Measurements from ENCODE around the gene MKRN2. TPM values are rescaled to one million over a fixed set of nuclear protein-coding genes. Genes with fewer than 3 reads are reported as not detected.

Gene MKRN2
- total and polyA plus RNA-seq, 2 of the 8 experiments (the other 6 are each of a cell fraction or from before 2014, with no cell fraction given) = 15.3 to 17.6 TPM

DNA sequence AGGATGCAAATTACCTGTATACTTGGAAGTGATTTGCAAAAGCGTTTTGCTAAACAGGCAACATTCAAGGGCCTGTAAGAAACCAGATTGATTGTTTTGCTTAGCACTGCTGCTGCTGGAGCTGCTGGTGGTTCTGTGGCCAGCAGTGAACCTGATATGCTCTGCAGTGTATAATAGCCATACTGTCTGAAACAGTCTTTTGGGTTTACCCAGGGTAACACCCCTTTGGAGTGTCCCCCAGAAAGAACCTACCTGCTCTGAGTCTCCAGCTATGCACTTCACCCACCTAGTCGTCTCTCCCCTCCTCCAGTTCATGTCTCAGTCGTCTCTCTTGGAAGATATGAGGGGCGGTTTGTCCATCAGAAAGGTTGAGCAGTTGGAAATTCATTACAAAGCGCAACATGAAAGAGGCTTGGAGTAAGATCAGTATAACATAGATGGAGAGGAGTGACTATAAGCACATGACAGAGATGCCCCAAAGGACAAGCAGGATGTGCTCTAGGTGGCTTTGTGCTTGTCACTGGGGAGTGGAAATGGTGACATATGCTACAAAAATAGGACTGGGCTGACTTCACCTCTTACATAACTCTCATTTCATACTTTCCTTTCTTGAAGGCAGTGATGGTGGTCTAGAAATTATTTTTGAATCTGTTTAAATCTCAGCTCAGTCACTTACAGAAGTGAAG, 3.8 kb downstream of the MKRN2 start:
- H3K9me3 ChIP-seq (ENCODE audit: insufficient read depth in 2 of 2, low read depth in 1 of 2, low read length in 1 of 2) = no peaks in the 10 kb centered on the region
- no peak overlapping the region for H2BK120ac ChIP-seq (replicated peaks; ENCODE audit: low read depth, low read length)
- H2AFZ ChIP-seq (ENCODE audit: low read length) = no peak overlapping the region
- 0 out of 4 replicates have a peak overlapping the region, but pooled peaks of 1 of the 2 experiments have one; percentile 13 for H3K4me2 ChIP-seq (ENCODE audit: insufficient read depth in 1 of 2, low read depth in 2 of 2, low read length in 2 of 2)
- H3K79me2 ChIP-seq (ENCODE audit: control insufficient read depth in 1 of 2, insufficient read depth in 2 of 2, low read length in 2 of 2) = peaks cover 21 to 82% of the 10 kb centered on the region in 2 experiments
- no peak overlapping the region for H2BK20ac ChIP-seq (ENCODE audit: low read length)
- H2BK12ac ChIP-seq (ENCODE audit: low read depth, low read length) = no peak overlapping the region
- no peak overlapping the region; a peak in 1 of 7 replicates for H3K9ac ChIP-seq (replicated peaks in 1 of 4; ENCODE audit: extremely low read depth in 1 of 4, low read depth in 3 of 4, low read length in 3 of 4)
- no peak overlapping the region for H3K23ac ChIP-seq (ENCODE audit: insufficient read length)
- CTCF ChIA-PET (ENCODE audit: partially characterized antibody) = interaction anchor here (1.3 to 2.1 kb wide), 2 partner anchors 17 to 18 kb away, joined by 4 to 8 read pairs; no protein-coding TSS in a partner anchor
- no peak overlapping the region for H2BK15ac ChIP-seq (ENCODE audit: low read length)
- H2AK5ac ChIP-seq (ENCODE audit: low read depth, low read length) = no peak overlapping the region
- no peak overlapping the region for H3K4ac ChIP-seq (replicated peaks; ENCODE audit: insufficient read length, low read depth, low read length)
- no peak overlapping the region for H4K91ac ChIP-seq (replicated peaks; ENCODE audit: insufficient read length, low read length)
- no peak overlapping the region for H4K8ac ChIP-seq (ENCODE audit: extremely low read depth, insufficient read depth, low read length)
- no peak overlapping the region for H3K18ac ChIP-seq (ENCODE audit: extremely low read depth, low read length)
- no peak overlapping the region for H3K56ac ChIP-seq (replicated peaks; ENCODE audit: insufficient read length, low read depth, low read length)
- no peak overlapping the region for H3K27ac ChIP-seq (ENCODE audit: low read depth, low read length)
- 93% methylated on average over 5 of the region's 5 CpGs; no CpG with 5 or more reads in 1 of the 2 experiments for whole genome bisulfite sequencing, 2 experiments (ENCODE audit: extremely low coverage in 1 of 2, insufficient coverage in 1 of 2, insufficient read length in 1 of 2, insufficient replicate concordance in 2 of 2, low coverage in 1 of 2, low lambda C conversion rate in 2 of 2, missing lambda C conversion rate in 1 of 2)
- no peak overlapping the region for H2BK5ac ChIP-seq (ENCODE audit: low read depth, low read length)
- H4K20me1 ChIP-seq (replicated peaks in 1 of 2; ENCODE audit: control insufficient read depth in 1 of 2, insufficient read depth in 2 of 2, low read length in 2 of 2) = peaks cover 4 to 32% of the 10 kb centered on the region in 2 experiments
- DNase-seq (ENCODE audit: low read depth in 1 of 2, low spot score in 2 of 2) = no peak
- H3K14ac ChIP-seq (ENCODE audit: insufficient read length) = no peak overlapping the region
- H3K4me3 ChIP-seq (ENCODE audit: extremely low read depth in 1 of 4, insufficient read depth in 2 of 4, low read depth in 3 of 4, low read length in 4 of 4) = no peak overlapping the region
- H3K36me3 ChIP-seq (ENCODE audit: control insufficient read depth in 2 of 4, insufficient read depth in 4 of 4, low read length in 3 of 4) = no peaks in the 10 kb centered on the region
- peaks cover 0 to 9% (median 4%) of the 10 kb centered on the region in 4 experiments; a peak in 4 of 7 replicates for H3K4me1 ChIP-seq (replicated peaks in 1 of 4; ENCODE audit: control insufficient read depth in 3 of 4, insufficient read depth in 4 of 4, low read length in 3 of 4)
- peaks cover 9% of the 10 kb centered on the region for H3K79me1 ChIP-seq (ENCODE audit: low read depth, low read length)
- POLR2A ChIA-PET (ENCODE audit: partially characterized antibody) = interaction anchor here (0.6 to 1.3 kb wide), 3 partner anchors 18 to 417 kb away, joined by 3 to 4 read pairs (median 3); partner anchors contain the start of gene RAF1
- FAIRE-seq = no peak
- H3K23me2 ChIP-seq (ENCODE audit: low read depth, low read length) = peaks cover 7% of the 10 kb centered on the region
- no peaks in the 10 kb centered on the region for H3K27me3 ChIP-seq (replicated peaks in 1 of 4; ENCODE audit: control insufficient read depth in 3 of 4, extremely low read depth in 1 of 4, insufficient read depth in 3 of 4, low read length in 3 of 4)
- no peak overlapping the region for H4K5ac ChIP-seq (ENCODE audit: insufficient read length, low read depth, low read length)
- TF ChIP-seq CREB1 (IDR thresholded peaks at IDR 0.05) (no peak), TAF1 (IDR thresholded peaks at IDR 0.05; ENCODE audit: low read depth, low read length) (no peak), KDM5A (IDR thresholded peaks at IDR 0.05; ENCODE audit: low read length) (no peak), RAD21 (IDR thresholded peaks at IDR 0.05 in 1 of 2, conservative IDR thresholded peaks at IDR 0.05 in 1 of 2; ENCODE audit: low read depth in 2 of 2, low read length in 2 of 2) (no peak), TAF7 (optimal IDR thresholded peaks at IDR 0.05; ENCODE audit: borderline replicate concordance, low read depth, low read length) (no peak), HDAC2 (IDR thresholded peaks at IDR 0.05; ENCODE audit: borderline replicate concordance in 1 of 2, low read depth in 2 of 2, low read length in 2 of 2) (no peak), CHD2 (IDR thresholded peaks at IDR 0.05; ENCODE audit: low read length) (no peak), FOSL1 (IDR thresholded peaks at IDR 0.05; ENCODE audit: insufficient read depth, low read depth, low read length) (no peak), POLR2A (IDR thresholded peaks at IDR 0.05; ENCODE audit: control extremely low read depth in 1 of 2, low read depth in 2 of 2, low read length in 2 of 2) (no peak), SAP30 (IDR thresholded peaks at IDR 0.05; ENCODE audit: insufficient read depth, insufficient replicate concordance, low read length) (no peak)
- TF ChIP-seq, protein P1, sequence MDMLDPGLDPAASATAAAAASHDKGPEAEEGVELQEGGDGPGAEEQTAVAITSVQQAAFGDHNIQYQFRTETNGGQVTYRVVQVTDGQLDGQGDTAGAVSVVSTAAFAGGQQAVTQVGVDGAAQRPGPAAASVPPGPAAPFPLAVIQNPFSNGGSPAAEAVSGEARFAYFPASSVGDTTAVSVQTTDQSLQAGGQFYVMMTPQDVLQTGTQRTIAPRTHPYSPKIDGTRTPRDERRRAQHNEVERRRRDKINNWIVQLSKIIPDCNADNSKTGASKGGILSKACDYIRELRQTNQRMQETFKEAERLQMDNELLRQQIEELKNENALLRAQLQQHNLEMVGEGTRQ (IDR thresholded peaks at IDR 0.05; ENCODE audit: low read length) = no peak
